Measurements from ENCODE around the gene C12orf76. TPM values are rescaled to one million over a fixed set of nuclear protein-coding genes. Genes with fewer than 3 reads are reported as not detected.
"Not testable (repeated sequence)": the region's sequence is repeated elsewhere in the genome, so short reads cannot be mapped to it uniquely, and the experiment has no call there.

Gene C12orf76
- total RNA-seq, 1 experiment from 2014 or later = 4.5 TPM

GRCh38 chr12:110049666-110050065 is 1.3 kb upstream of the C12orf76 start:
- peaks cover 14% of the 10 kb centered on the region for H3K4me1 ChIP-seq (replicated peaks)
- H3K4me3 ChIP-seq; H3K27ac ChIP-seq; H3K9me3 ChIP-seq (replicated peaks); DNase-seq (ENCODE audit: low read depth in 1 of 2, low spot score in 2 of 2); H3K36me3 ChIP-seq; H3K27me3 ChIP-seq (replicated peaks): not testable (repeated sequence)

- peaks cover 14% of the 10 kb centered on the region for H3K4me1 ChIP-seq (replicated peaks)
- not testable (repeated sequence) for H3K9me3 ChIP-seq (replicated peaks); H3K36me3 ChIP-seq; DNase-seq (ENCODE audit: low read depth in 1 of 2, low spot score in 2 of 2); H3K27me3 ChIP-seq (replicated peaks)
- peak overlapping the region; percentile 80 for H3K4me3 ChIP-seq
- peak overlapping the region; percentile 47 for H3K27ac ChIP-seq
Observed at GRCh38 chr12:110049034-110049433, 712 bp upstream of the C12orf76 start.

- H3K4me1 ChIP-seq (replicated peaks) = peaks cover 17% of the 10 kb centered on the region
- peak overlapping the region; percentile 80 for H3K4me3 ChIP-seq
- no peaks in the 10 kb centered on the region for H3K27me3 ChIP-seq (replicated peaks)
- no peaks in the 10 kb centered on the region; the same call in 1 of the 2 replicates for H3K9me3 ChIP-seq (replicated peaks)
- H3K36me3 ChIP-seq = peaks cover 5% of the 10 kb centered on the region
- H3K27ac ChIP-seq = no peak overlapping the region
- no peak for DNase-seq (ENCODE audit: low read depth in 1 of 2, low spot score in 2 of 2)
Observed at GRCh38 chr12:110047297-110047940, 903 bp downstream of the C12orf76 start.

- Histone ChIP-seq H3K27ac (no peak overlapping the region), H3K4me3 (no peak overlapping the region), H3K36me3 (peaks cover 13% of the 10 kb centered on the region), H3K27me3 (replicated peaks) (no peaks in the 10 kb centered on the region), H3K9me3 (replicated peaks) (no peaks in the 10 kb centered on the region; the same call in 1 of the 2 replicates), H3K4me1 (replicated peaks) (peaks cover 17% of the 10 kb centered on the region)
- DNase-seq (ENCODE audit: low read depth in 1 of 2, low spot score in 2 of 2) = no peak
Observed at GRCh38 chr12:110046451-110047187, 1.7 kb downstream of the C12orf76 start.

GRCh38 chr12:110042264-110042663 is 6.1 kb downstream of the C12orf76 start:
- H3K36me3 ChIP-seq = peaks cover 27% of the 10 kb centered on the region
- H3K4me1 ChIP-seq (replicated peaks) = peaks cover 40% of the 10 kb centered on the region
- H3K27me3 ChIP-seq (replicated peaks) = no peaks in the 10 kb centered on the region
- H3K27ac ChIP-seq = no peak overlapping the region
- DNase-seq (ENCODE audit: low read depth in 1 of 2, low spot score in 2 of 2) = no peak
- H3K4me3 ChIP-seq = no peak overlapping the region
- H3K9me3 ChIP-seq (replicated peaks) = no peaks in the 10 kb centered on the region

GRCh38 chr12:110039085-110039807 is 9.1 kb downstream of the C12orf76 start:
- no peaks in the 10 kb centered on the region for H3K9me3 ChIP-seq (replicated peaks)
- DNase-seq (ENCODE audit: low read depth in 1 of 2, low spot score in 2 of 2) = peak; percentile 87 to 96
- H3K4me1 ChIP-seq (replicated peaks) = peaks cover 37% of the 10 kb centered on the region
- peak overlapping the region; percentile 97 for H3K27ac ChIP-seq
- H3K4me3 ChIP-seq = no peak overlapping the region
- peaks cover 52% of the 10 kb centered on the region for H3K36me3 ChIP-seq
- no peaks in the 10 kb centered on the region for H3K27me3 ChIP-seq (replicated peaks)

GRCh38 chr12:110038741-110039084 is 9.6 kb downstream of the C12orf76 start:
- H3K27ac ChIP-seq = peak overlapping the region; percentile 93
- no peaks in the 10 kb centered on the region for H3K27me3 ChIP-seq (replicated peaks)
- H3K9me3 ChIP-seq (replicated peaks) = no peaks in the 10 kb centered on the region
- no peak overlapping the region for H3K4me3 ChIP-seq
- DNase-seq (ENCODE audit: low read depth in 1 of 2, low spot score in 2 of 2) = no peak
- peaks cover 58% of the 10 kb centered on the region for H3K36me3 ChIP-seq
- H3K4me1 ChIP-seq (replicated peaks) = peaks cover 37% of the 10 kb centered on the region

GRCh38 chr12:110037315-110037714 is 11.0 kb downstream of the C12orf76 start:
- Histone ChIP-seq H3K27me3 (replicated peaks) (no peaks in the 10 kb centered on the region), H3K9me3 (replicated peaks) (no peaks in the 10 kb centered on the region), H3K4me3 (no peak overlapping the region), H3K36me3 (peaks cover 65% of the 10 kb centered on the region), H3K4me1 (replicated peaks) (peaks cover 34% of the 10 kb centered on the region), H3K27ac (no peak overlapping the region)
- no peak for DNase-seq (ENCODE audit: low read depth in 1 of 2, low spot score in 2 of 2)

GRCh38 chr12:110035534-110036104 is 12.7 kb downstream of the C12orf76 start:
- H3K4me1 ChIP-seq (replicated peaks) = peaks cover 29% of the 10 kb centered on the region
- peaks cover 70% of the 10 kb centered on the region for H3K36me3 ChIP-seq
- no peaks in the 10 kb centered on the region for H3K27me3 ChIP-seq (replicated peaks)
- no peaks in the 10 kb centered on the region for H3K9me3 ChIP-seq (replicated peaks)
- H3K27ac ChIP-seq = no peak overlapping the region
- H3K4me3 ChIP-seq = no peak overlapping the region
- no peak for DNase-seq (ENCODE audit: low read depth in 1 of 2, low spot score in 2 of 2)

- Histone ChIP-seq H3K27ac (no peak overlapping the region), H3K36me3 (peaks cover 86% of the 10 kb centered on the region), H3K9me3 (replicated peaks) (no peaks in the 10 kb centered on the region)
Observed at GRCh38 chr12:110033888-110034287, 14.4 kb downstream of the C12orf76 start.

GRCh38 chr12:110029290-110029815 is 19.0 kb downstream of the C12orf76 start:
- Histone ChIP-seq H3K4me1 (replicated peaks) (peaks cover 50% of the 10 kb centered on the region), H3K27me3 (replicated peaks) (no peaks in the 10 kb centered on the region), H3K36me3 (peaks cover 79% of the 10 kb centered on the region), H3K4me3 (no peak overlapping the region), H3K27ac (peak overlapping the region; percentile 49; the same call in 1 of the 2 replicates), H3K9me3 (replicated peaks) (no peaks in the 10 kb centered on the region)
- peak in 1 of 2 experiments; percentile 44 for DNase-seq (ENCODE audit: low read depth in 1 of 2, low spot score in 2 of 2)

More at GRCh38 chr12:110033888-110034287, 14.4 kb downstream of the C12orf76 start:
- Histone ChIP-seq H3K4me3 (no peak overlapping the region), H3K4me1 (replicated peaks) (peaks cover 26% of the 10 kb centered on the region), H3K27me3 (replicated peaks) (no peaks in the 10 kb centered on the region)
- no peak for DNase-seq (ENCODE audit: low read depth in 1 of 2, low spot score in 2 of 2)

GRCh38 chr12:110028323-110028722 is 20.0 kb downstream of the C12orf76 start:
- Histone ChIP-seq H3K4me1 (replicated peaks) (peaks cover 60% of the 10 kb centered on the region), H3K27me3 (replicated peaks) (no peaks in the 10 kb centered on the region), H3K36me3 (peaks cover 80% of the 10 kb centered on the region), H3K27ac (no peak overlapping the region; the same call in 1 of the 2 replicates), H3K9me3 (replicated peaks) (no peaks in the 10 kb centered on the region), H3K4me3 (no peak overlapping the region)
- DNase-seq (ENCODE audit: low read depth in 1 of 2, low spot score in 2 of 2) = no peak

GRCh38 chr12:110024051-110024450 is 24.3 kb downstream of the C12orf76 start:
- Histone ChIP-seq H3K36me3 (peaks cover 83% of the 10 kb centered on the region), H3K27ac (peak overlapping the region; percentile 34; the same call in 1 of the 2 replicates), H3K27me3 (replicated peaks) (no peaks in the 10 kb centered on the region), H3K4me3 (no peak overlapping the region), H3K9me3 (replicated peaks) (no peaks in the 10 kb centered on the region), H3K4me1 (replicated peaks) (peaks cover 57% of the 10 kb centered on the region)
- no peak for DNase-seq (ENCODE audit: low read depth in 1 of 2, low spot score in 2 of 2)
